Measurements from ENCODE around the gene MS4A3. TPM values are rescaled to one million over a fixed set of nuclear protein-coding genes. Genes with fewer than 3 reads are reported as not detected.

Gene MS4A3
- polyA plus RNA-seq, 3 donors = 0.26 TPM; not detected in 2

DNA sequence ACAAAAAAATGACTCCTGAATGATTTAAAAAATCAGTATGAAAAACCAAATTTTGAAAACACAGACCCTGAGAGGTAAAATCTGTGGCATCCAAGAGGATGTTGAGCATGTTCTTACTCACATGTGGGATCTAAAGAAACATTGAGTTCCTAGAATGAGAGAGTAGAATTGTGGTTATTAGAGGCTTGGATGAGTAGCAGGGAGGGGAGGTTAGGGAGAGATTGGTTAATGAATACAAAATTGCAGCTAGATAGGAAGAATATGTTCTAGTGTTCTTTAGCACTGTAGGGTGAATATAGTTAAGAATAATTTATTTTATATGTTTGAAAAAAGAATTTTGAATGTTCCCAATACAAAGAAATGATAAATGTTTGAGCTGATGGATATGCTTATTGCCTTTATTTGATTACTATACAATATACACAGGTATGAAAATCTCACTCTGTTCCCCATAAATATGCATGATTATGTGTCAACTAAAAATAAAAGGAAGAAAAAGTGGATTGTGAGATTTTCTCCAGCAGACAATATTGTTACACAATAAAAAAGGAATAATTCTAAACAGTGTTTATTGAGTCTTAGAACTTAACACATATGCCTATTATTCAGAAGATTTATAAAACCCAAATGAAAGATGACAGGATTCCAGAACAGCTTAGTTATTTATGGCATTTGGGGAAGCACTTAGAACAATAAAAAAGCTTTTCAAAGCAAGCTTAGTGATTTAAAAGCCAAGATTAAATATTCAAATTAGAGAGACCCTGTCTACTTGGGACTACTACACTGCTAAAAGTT lies 60.7 kb downstream of the MS4A3 start:
- Mint-ChIP-seq H3K9me3 (peaks cover 0 to 11% (median 0%) of the 10 kb centered on the region in 7 donors), H3K4me3 (no peak overlapping the region), H3K4me1 (peaks cover 47% of the 10 kb centered on the region), H3K36me3 (peaks cover 0 to 5% of the 10 kb centered on the region in 2 donors), H3K27ac (peak overlapping the region in 1 of 7 donors; percentile 63), H3K27me3 (ENCODE audit: low read depth in 3 of 3) (peaks cover 0 to 4% (median 2%) of the 10 kb centered on the region in 3 donors)
- no peak overlapping the region for H3K9ac ChIP-seq (ENCODE audit: insufficient read depth, low read length, poor library complexity, severe bottlenecking)
- no peaks in the 10 kb centered on the region for H3K27me3 ChIP-seq (ENCODE audit: control insufficient read depth in 2 of 2, insufficient read depth in 2 of 2, low read length in 2 of 2)
- H3K79me2 ChIP-seq (ENCODE audit: insufficient read depth, low read length) = no peaks in the 10 kb centered on the region
- H3K36me3 ChIP-seq (replicated peaks in 1 of 2; ENCODE audit: control insufficient read depth in 1 of 2, insufficient read depth in 2 of 2, low read length in 2 of 2) = no peaks in the 10 kb centered on the region
- H3K27ac ChIP-seq (ENCODE audit: low read depth in 1 of 2, low read length in 2 of 2) = no peak overlapping the region
- intact Hi-C loops (cut with micrococcal nuclease) = no loop called here
- H4K20me1 ChIP-seq (ENCODE audit: insufficient read depth, low read length) = no peaks in the 10 kb centered on the region
- H3K4me2 ChIP-seq (replicated peaks; ENCODE audit: extremely low read depth, low read length, poor library complexity, severe bottlenecking) = no peak overlapping the region
- peaks cover 0 to 2% of the 10 kb centered on the region in 2 donors for H3K9me3 ChIP-seq (replicated peaks in 1 of 2; ENCODE audit: control insufficient read depth in 1 of 2, insufficient read depth in 1 of 2, low read length in 2 of 2)
- TF ChIP-seq, protein P1, sequence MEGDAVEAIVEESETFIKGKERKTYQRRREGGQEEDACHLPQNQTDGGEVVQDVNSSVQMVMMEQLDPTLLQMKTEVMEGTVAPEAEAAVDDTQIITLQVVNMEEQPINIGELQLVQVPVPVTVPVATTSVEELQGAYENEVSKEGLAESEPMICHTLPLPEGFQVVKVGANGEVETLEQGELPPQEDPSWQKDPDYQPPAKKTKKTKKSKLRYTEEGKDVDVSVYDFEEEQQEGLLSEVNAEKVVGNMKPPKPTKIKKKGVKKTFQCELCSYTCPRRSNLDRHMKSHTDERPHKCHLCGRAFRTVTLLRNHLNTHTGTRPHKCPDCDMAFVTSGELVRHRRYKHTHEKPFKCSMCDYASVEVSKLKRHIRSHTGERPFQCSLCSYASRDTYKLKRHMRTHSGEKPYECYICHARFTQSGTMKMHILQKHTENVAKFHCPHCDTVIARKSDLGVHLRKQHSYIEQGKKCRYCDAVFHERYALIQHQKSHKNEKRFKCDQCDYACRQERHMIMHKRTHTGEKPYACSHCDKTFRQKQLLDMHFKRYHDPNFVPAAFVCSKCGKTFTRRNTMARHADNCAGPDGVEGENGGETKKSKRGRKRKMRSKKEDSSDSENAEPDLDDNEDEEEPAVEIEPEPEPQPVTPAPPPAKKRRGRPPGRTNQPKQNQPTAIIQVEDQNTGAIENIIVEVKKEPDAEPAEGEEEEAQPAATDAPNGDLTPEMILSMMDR (IDR thresholded peaks at IDR 0.05) = no peak
- peaks cover 27 to 49% of the 10 kb centered on the region in 2 donors for H3K4me1 ChIP-seq (ENCODE audit: control insufficient read depth in 1 of 2, insufficient read depth in 2 of 2, low read length in 2 of 2)
- H3K4me3 ChIP-seq (replicated peaks in 1 of 3; ENCODE audit: low read depth in 2 of 3, low read length in 3 of 3) = no peak overlapping the region
- DNase-seq = no peak
- no peak overlapping the region for H2AFZ ChIP-seq (ENCODE audit: insufficient read depth, low read depth, low read length, poor library complexity, severe bottlenecking)

DNA sequence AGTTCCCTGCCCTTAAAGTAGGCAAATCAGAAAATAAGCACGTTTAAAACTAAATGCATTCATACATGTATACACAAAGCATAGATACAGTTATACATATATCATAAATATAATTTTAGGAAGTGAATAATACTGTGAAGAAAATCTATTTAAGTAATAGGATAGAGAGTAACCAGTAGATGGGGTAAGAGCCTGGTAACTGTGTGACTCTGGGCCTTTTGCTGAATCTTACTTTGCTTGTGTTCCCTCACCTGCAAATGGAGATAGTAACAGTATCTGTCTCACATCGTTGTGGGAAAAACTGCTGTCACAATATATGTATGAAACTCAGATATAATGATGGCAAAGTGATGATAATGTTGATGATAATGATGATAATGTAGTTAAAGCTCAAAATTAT lies 61.9 kb downstream of the MS4A3 start:
- Histone ChIP-seq H3K4me1 (ENCODE audit: control insufficient read depth in 1 of 2, insufficient read depth in 2 of 2, low read length in 2 of 2) (peaks cover 27 to 49% of the 10 kb centered on the region in 2 donors), H3K79me2 (ENCODE audit: insufficient read depth, low read length) (no peaks in the 10 kb centered on the region), H2AFZ (ENCODE audit: insufficient read depth, low read depth, low read length, poor library complexity, severe bottlenecking) (no peak overlapping the region), H4K20me1 (ENCODE audit: insufficient read depth, low read length) (no peaks in the 10 kb centered on the region), H3K27ac (ENCODE audit: low read depth in 1 of 2, low read length in 2 of 2) (no peak overlapping the region), H3K36me3 (replicated peaks in 1 of 2; ENCODE audit: control insufficient read depth in 1 of 2, insufficient read depth in 2 of 2, low read length in 2 of 2) (no peaks in the 10 kb centered on the region), H3K27me3 (ENCODE audit: control insufficient read depth in 2 of 2, insufficient read depth in 2 of 2, low read length in 2 of 2) (no peaks in the 10 kb centered on the region), H3K9me3 (replicated peaks in 1 of 2; ENCODE audit: control insufficient read depth in 1 of 2, insufficient read depth in 1 of 2, low read length in 2 of 2) (peaks cover 0 to 2% of the 10 kb centered on the region in 2 donors), H3K4me2 (replicated peaks; ENCODE audit: extremely low read depth, low read length, poor library complexity, severe bottlenecking) (no peak overlapping the region), H3K9ac (ENCODE audit: insufficient read depth, low read length, poor library complexity, severe bottlenecking) (no peak overlapping the region), H3K4me3 (replicated peaks in 1 of 3; ENCODE audit: low read depth in 2 of 3, low read length in 3 of 3) (no peak overlapping the region)
- DNase-seq = no peak
- Mint-ChIP-seq H3K4me3 (no peak overlapping the region), H3K9me3 (peaks cover 0 to 13% (median 0%) of the 10 kb centered on the region in 7 donors), H3K27me3 (ENCODE audit: low read depth in 3 of 3) (peaks cover 0 to 4% (median 2%) of the 10 kb centered on the region in 3 donors), H3K4me1 (peaks cover 47% of the 10 kb centered on the region), H3K36me3 (peaks cover 0 to 5% of the 10 kb centered on the region in 2 donors), H3K27ac (peak overlapping the region in 1 of 7 donors; percentile 24)
- WGBS (ENCODE audit: insufficient coverage) = no CpG with 5 or more reads among the region's 2 CpGs
- TF ChIP-seq, protein P1 (IDR thresholded peaks at IDR 0.05) = no peak
- intact Hi-C loops (cut with micrococcal nuclease) = no loop called here

Data from CD14-positive monocyte (primary cell).